ENCODE results near the gene ZCCHC7.

- TF ChIP-seq, protein P1, sequence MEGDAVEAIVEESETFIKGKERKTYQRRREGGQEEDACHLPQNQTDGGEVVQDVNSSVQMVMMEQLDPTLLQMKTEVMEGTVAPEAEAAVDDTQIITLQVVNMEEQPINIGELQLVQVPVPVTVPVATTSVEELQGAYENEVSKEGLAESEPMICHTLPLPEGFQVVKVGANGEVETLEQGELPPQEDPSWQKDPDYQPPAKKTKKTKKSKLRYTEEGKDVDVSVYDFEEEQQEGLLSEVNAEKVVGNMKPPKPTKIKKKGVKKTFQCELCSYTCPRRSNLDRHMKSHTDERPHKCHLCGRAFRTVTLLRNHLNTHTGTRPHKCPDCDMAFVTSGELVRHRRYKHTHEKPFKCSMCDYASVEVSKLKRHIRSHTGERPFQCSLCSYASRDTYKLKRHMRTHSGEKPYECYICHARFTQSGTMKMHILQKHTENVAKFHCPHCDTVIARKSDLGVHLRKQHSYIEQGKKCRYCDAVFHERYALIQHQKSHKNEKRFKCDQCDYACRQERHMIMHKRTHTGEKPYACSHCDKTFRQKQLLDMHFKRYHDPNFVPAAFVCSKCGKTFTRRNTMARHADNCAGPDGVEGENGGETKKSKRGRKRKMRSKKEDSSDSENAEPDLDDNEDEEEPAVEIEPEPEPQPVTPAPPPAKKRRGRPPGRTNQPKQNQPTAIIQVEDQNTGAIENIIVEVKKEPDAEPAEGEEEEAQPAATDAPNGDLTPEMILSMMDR (IDR thresholded peaks at IDR 0.05; ENCODE audit: low read depth, low read length, missing input control): no peak
- TF ChIP-seq, protein P2, sequence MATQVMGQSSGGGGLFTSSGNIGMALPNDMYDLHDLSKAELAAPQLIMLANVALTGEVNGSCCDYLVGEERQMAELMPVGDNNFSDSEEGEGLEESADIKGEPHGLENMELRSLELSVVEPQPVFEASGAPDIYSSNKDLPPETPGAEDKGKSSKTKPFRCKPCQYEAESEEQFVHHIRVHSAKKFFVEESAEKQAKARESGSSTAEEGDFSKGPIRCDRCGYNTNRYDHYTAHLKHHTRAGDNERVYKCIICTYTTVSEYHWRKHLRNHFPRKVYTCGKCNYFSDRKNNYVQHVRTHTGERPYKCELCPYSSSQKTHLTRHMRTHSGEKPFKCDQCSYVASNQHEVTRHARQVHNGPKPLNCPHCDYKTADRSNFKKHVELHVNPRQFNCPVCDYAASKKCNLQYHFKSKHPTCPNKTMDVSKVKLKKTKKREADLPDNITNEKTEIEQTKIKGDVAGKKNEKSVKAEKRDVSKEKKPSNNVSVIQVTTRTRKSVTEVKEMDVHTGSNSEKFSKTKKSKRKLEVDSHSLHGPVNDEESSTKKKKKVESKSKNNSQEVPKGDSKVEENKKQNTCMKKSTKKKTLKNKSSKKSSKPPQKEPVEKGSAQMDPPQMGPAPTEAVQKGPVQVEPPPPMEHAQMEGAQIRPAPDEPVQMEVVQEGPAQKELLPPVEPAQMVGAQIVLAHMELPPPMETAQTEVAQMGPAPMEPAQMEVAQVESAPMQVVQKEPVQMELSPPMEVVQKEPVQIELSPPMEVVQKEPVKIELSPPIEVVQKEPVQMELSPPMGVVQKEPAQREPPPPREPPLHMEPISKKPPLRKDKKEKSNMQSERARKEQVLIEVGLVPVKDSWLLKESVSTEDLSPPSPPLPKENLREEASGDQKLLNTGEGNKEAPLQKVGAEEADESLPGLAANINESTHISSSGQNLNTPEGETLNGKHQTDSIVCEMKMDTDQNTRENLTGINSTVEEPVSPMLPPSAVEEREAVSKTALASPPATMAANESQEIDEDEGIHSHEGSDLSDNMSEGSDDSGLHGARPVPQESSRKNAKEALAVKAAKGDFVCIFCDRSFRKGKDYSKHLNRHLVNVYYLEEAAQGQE (IDR thresholded peaks at IDR 0.05): no peak
- no peak for TF ChIP-seq JUND (IDR thresholded peaks at IDR 0.05)
- no peak for TF ChIP-seq TAF1 (conservative IDR thresholded peaks at IDR 0.05)
- TF ChIP-seq SP1 (IDR thresholded peaks at IDR 0.05): no peak
- TF ChIP-seq, protein P3, sequence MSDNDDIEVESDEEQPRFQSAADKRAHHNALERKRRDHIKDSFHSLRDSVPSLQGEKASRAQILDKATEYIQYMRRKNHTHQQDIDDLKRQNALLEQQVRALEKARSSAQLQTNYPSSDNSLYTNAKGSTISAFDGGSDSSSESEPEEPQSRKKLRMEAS (IDR thresholded peaks at IDR 0.05): no peak
- TF ChIP-seq EGR1 (IDR thresholded peaks at IDR 0.05; ENCODE audit: low read depth in 2 of 2): no peak
- TF ChIP-seq GABPA (IDR thresholded peaks at IDR 0.05 in 1 of 2, conservative IDR thresholded peaks at IDR 0.05 in 1 of 2): no peak
- TF ChIP-seq ATF3 (IDR thresholded peaks at IDR 0.05): no peak
Measured at GRCh38 chr9:37198831-37199230, 78.5 kb downstream of the ZCCHC7 start.
